ENCODE data around the gene TTC28. TPM values are rescaled to one million over a fixed set of nuclear protein-coding genes. Genes with fewer than 3 reads are reported as not detected.
"Not testable (repeated sequence)": the region's sequence is repeated elsewhere in the genome, so short reads cannot be mapped to it uniquely, and the experiment has no call there.

The TTC28 gene
- polyA plus RNA-seq, 3 donors: 22.1 to 29.8 (median 26.0) TPM

GRCh38 chr22:28379075-28379779 is 300.4 kb downstream of the TTC28 start:
- no peak for DNase-seq (ENCODE audit: low read depth in 3 of 3, low spot score in 2 of 3)

- no peak for DNase-seq (ENCODE audit: low read depth in 3 of 3, low spot score in 2 of 3)
Observed at GRCh38 chr22:28375761-28376534, 303.7 kb downstream of the TTC28 start.

DNA sequence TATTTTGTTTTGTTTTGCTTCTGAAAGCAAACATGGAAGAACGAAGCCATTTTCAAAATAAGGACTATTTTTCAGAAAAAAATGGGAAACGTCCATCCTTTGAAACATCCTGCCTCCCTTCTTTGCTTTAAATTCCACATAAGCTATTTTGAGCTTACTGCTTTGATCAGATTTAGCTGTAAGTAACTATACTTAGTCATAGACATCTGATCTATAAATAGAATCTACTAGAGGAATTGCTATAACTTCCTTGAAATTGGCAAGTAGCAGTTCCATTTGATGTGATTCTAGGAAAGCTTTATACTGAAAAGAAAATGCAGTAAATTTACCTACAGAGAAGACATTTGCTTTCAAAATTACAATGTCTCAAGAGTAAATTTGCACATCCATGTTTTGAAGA is 305.8 kb downstream of the TTC28 start:
- no peak for DNase-seq (ENCODE audit: low read depth in 3 of 3, low spot score in 2 of 3)

DNA sequence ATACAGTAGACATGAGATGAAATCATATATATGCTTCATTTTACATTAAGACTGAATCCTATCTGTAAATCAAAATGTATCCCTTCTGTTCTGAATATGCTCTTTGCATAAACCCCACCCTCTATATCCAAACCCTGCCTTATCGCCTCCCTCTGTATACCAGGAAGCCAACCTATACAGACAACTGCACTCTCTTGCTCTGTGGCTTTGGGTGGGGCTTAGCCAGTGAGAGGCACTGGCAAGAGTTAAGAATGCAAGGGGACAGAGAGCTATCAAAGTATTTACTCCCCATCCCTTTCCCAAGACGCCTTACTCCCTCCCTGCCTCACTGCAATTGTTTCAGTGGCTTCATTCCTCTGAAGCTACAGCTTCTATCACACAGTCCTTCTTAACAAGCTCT is 309.8 kb downstream of the TTC28 start:
- DNase-seq (ENCODE audit: low read depth in 3 of 3, low spot score in 2 of 3): no peak

DNA sequence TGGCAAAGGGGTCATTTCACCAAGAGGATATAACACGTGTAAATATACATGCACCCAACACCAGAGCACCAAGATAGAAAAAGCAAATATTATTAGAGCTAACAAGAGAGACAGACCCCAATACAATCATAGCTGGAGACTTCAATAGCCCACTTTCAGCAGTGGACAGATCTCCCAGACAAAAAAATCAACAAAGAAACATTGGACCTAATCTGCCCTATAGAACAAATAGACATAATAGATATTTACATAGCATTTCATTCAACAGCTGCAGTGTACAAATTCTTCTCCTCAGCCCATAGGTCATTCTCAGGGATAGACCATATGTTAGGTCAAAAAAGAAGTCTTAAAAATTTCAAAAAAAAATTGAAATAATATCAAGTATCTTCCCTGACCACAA is 312.8 kb downstream of the TTC28 start:
- DNase-seq (ENCODE audit: low read depth in 3 of 3, low spot score in 2 of 3): no peak

GRCh38 chr22:28365371-28365770 is 314.3 kb downstream of the TTC28 start:
- DNase-seq (ENCODE audit: low read depth in 3 of 3, low spot score in 2 of 3): no peak

DNA sequence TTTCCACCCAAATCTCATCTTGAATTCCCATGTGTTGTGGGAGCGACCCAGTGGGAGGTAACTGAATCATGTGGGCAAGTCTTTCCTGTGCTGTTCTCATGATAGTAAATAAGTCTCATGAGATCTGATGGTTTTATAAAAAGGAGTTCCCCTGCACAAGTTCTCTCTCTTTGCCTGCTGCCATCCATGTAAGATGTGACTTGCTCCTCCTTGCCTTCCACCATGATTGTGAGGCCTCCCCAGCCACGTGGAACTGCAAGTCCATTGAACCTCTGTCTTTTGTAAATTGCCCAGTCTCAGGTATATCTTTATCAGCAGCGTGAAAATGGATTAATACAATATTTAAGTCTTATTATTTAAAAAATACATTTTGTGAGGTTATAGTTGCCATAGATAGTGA is 315.5 kb downstream of the TTC28 start:
- DNase-seq (ENCODE audit: low read depth in 3 of 3, low spot score in 2 of 3): not testable (repeated sequence)

GRCh38 chr22:28360939-28361338 is 318.7 kb downstream of the TTC28 start:
- DNase-seq (ENCODE audit: low read depth in 3 of 3, low spot score in 2 of 3): no peak

DNA sequence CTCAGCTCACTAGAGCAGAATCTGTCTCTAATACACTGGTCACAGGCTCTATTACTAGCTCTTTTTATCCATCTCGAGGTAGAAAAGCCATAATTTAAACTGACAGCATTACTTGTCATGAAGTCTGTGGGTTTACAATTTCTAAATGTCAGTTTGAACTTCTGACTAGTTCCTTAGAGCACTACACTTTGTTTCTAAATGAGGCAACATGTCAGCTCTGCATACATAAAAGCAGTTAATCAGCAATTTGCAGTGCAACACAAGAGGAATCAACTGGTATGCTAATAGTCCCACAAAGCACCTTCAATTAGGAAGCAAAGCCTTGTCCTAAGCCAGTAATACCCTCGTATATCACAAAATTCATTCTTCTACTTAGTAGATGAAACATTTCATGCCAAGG is 321.3 kb downstream of the TTC28 start:
- no peak for DNase-seq (ENCODE audit: low read depth in 3 of 3, low spot score in 2 of 3)

DNA sequence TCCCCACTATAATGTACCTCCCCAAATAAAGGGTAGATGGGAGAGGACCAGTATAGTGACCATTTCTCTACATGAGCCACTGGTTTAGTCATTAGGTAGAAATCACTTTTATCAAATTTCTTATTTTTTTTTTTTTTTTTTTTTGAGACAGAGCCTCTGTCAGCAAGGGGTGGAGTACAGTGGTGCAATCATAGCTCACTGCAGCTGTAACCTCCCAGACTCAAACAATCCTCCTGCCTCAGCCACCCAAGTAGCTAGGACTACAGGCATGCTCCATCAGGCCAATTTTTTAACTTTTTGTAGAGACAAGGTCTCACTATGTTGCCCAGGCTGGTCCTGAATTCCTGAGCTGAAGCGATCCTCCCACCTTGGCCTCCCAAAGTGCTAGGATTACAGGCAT is 322.4 kb downstream of the TTC28 start:
- DNase-seq (ENCODE audit: low read depth in 3 of 3, low spot score in 2 of 3): no peak

DNA sequence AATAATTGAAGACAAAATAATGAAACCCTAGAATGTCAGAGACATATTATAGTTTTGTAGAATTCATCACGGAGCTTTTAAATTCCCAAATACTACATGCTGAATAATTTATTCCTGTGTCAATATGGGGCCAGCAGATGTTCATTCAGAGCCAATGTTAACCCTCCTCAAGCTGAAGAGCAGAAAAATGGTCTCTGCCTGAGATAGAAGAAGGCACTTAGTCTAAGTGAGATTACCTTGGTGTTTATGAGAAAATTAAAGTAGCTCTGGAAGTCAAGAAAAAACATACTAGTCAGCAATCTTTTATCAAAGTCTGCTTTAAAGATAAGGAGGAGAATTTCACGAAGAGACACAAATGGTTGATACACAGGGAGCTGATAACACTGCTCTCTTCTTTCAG is 328.2 kb downstream of the TTC28 start:
- no peak for DNase-seq (ENCODE audit: low read depth in 3 of 3, low spot score in 2 of 3)

DNA sequence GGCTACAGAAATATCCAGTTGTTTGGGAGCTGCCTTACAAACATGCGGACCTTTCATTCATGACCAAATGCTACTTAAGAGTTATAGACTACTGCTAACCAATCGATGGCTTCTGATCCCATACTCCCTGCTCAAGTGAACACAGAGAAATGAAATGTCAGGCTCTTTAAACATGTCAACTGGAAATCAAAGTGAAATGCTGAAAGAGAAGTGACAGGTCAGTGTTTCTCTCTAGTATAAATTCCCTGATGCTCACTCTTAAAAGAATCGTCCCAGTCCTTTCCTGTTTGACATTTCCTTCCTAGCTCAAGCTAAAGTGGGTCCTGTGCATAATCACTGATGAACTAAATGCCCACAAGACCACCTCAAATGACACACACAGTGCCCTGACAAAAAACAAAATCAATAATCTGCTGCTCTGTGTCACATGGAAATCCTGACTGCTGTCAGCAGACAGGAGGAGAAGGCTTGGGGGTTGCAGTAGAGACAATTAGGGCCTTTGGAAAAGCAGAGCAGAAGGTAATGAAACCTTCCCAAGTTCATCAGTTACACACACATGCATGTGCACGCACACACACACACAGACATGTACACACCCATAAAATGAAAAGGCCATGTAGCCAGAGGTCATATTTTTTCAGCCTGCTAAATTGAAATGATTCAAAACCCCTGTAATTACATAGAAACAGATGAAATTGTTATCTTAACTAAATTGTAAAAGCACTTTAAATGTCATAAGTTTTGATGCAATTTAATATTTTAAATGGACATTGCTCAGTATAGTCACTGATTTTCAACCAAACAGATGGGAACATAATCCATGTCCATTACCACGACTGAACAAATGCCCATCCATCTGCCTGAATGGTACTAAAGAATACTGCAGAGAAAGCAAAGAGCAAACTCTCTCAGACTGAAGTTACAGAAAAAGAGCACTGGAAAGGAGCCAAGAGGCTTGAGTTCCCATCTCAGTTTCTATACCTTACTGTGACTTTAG is 330.7 kb downstream of the TTC28 start:
- DNase-seq (ENCODE audit: low read depth in 3 of 3, low spot score in 2 of 3): no peak

- no peak for DNase-seq (ENCODE audit: low read depth in 3 of 3, low spot score in 2 of 3)
Observed at GRCh38 chr22:28346308-28346707, 333.3 kb downstream of the TTC28 start.

GRCh38 chr22:28344918-28345703 is 334.5 kb downstream of the TTC28 start:
- DNase-seq (ENCODE audit: low read depth in 3 of 3, low spot score in 2 of 3): no peak

DNA sequence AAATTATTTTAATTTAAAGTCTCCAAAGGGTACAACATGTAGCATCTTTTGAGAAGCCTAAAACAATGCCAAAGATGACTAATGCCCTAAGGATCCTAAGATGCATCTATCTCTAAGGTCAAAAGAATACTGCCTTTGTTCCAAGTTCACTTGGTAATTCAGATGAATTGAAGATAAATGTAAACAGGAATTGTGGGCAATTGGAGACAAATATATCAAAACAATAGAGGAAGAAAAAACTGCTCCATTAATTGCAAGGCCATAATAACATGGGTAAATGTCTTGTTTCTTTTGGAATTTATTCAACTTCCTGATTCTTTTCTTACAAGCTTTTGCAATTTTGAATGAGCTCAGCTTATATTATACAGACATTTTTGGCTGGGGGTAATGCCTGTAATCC is 338.6 kb downstream of the TTC28 start:
- DNase-seq (ENCODE audit: low read depth in 3 of 3, low spot score in 2 of 3): no peak

GRCh38 chr22:28333088-28333487 is 346.6 kb downstream of the TTC28 start:
- no peak for DNase-seq (ENCODE audit: low read depth in 3 of 3, low spot score in 2 of 3)

DNA sequence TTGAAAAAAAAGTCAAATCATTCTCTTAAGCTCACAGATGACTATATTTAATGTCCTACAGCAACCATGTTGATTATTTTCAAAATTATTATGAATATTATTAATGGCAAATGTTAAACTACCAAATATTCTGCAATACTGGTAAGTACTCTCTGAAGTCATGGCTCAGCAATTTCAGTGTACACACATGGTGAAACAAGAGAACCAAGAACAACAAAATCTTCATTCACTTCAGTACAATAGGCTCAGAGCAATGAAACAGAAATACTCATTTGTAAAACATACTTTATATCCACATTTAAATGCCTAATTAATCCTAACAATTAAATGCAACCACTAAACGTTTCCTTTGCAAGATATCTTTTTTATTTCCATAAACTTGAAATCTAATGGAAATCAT is 347.2 kb downstream of the TTC28 start:
- DNase-seq (ENCODE audit: low read depth in 3 of 3, low spot score in 2 of 3): no peak

DNA sequence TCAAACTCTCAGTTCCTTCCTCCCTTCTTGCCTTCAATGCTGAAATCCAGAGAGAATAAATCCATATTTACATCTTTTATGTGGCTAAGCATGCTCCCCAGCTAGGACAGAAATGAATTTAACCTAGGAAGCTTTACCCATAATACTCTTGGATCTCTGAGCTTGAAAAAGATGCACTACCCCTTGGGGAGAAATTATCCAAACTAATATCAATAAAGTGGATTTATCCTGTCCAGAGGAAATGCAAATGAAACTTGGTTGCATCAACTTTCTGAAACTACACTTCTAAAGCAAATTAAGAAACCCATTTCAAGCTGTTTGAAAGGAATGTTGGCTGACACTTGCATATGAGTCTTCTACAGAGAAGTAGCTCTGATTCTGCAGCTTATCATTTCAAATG is 347.9 kb downstream of the TTC28 start:
- DNase-seq (ENCODE audit: low read depth in 3 of 3, low spot score in 2 of 3): no peak

DNA sequence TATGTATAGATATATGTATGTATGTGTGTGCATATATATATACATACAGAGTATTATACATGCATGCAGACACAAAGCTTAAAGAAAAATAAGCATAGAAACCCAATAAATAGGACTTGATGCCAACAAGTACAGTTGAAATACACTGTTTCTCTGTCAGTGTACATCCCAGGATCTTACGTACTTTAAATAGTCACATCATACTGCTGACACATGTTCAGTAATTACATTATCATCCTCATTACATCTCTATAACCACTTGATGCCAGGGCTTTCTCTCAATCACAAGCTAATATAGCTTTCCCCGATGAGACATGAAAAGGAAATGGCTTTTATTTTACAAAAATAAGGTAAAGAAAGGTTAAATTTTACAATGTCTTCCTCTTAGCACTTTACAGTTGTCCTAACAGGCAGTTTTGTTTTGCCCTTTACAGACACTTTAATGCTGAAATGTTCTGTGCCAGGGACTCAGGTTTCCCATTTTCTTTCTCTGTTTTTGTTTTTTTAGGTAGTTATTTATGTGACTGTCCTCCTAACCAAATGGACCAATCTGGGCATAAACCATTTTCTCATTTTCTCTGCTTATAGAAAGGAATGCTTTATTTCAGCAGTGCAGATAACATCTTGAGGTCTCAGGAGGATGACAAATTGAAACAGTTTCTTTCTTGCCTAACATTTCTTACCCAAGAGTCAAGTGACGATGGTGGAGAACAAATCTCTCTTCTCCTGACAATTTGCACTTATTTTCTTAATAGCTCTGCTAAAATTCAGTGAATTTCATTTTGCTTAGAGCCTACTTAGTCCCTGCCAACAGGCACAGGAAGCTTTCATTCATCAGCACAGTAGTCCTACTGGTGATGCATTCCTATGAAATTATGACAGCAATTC is 350.2 kb downstream of the TTC28 start:
- no peak for DNase-seq (ENCODE audit: low read depth in 3 of 3, low spot score in 2 of 3)

Data from right renal cortex interstitium (tissue), 3 donors.